Measurements from ENCODE around the gene ABCF3.

Gene ABCF3

DNA sequence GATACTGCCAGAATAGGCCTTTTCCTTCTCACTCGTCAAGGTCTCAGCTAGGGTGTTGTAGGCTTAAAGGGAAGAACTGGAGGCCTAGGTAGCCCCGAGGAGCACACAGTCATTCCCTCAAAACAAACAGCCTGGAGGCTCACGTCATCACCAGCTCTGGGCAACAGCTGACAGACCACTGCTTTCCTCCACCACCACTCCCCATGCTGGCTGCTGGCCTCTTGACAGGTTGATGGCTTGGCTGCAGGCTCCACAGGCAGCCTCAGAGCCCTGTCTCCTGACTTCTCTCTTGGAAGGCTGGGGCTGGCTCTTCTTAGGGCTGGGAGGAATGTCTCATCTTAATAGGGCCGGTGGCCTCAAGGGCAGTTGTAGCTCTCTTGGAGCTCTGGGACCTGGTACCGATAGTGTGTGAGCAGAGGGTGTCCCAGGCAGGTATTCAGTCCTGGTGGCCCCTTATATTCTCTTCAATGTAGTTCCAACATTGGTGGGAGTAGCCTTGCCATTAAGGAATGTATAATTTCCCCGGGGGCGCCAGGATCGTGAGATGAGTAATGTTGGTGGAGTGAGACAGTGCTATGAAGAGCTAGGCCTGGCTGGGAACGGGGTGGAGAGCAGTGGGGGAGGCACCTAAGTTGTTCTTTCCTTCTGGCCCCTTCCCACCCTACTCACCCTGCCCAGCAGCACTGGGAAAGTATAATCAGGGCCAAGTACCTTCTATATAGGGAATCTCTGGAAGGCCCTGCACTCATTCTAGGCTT, 17.5 kb upstream of the ABCF3 start:
- DNase-seq, result no peak

DNA sequence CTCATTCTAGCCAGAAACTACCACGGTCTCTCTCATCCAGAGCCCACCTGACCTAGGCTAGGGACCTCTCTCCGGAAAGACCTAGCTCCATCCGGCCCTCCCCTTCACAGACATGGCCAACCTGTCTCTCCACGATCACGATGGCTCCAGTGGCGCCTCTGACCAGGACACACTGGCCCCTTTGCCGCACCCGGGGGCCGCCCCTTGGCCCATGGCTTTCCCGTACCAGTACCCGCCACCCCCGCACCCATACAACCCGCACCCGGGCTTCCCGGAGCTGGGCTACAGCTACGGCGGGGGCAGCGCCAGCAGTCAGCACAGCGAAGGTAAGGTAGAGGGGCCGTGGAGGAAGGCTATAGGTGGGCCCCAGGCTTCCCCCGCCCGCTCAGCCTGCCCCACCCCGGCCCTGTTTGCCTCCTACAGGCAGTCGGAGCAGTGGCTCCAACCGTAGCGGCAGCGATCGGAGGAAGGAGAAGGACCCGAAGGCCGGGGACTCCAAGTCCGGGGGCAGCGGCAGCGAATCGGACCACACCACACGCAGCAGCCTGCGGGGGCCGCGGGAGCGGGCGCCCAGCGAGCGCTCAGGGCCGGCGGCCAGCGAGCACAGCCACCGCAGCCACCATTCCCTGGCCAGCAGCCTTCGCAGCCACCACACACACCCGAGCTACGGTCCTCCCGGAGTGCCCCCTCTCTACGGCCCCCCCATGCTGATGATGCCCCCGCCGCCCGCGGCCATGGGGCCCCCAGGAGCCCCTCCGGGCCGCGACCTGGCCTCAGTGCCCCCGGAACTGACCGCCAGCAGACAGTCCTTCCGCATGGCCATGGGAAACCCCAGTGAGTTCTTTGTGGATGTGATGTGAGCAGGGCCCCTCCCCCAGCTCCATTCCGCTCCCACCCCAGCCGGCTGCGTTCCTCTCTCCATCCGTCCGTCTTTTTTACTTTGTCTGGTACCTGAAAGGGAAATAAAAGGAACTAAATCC, 15.8 kb upstream of the ABCF3 start:
- DNase-seq, result no peak

DNA sequence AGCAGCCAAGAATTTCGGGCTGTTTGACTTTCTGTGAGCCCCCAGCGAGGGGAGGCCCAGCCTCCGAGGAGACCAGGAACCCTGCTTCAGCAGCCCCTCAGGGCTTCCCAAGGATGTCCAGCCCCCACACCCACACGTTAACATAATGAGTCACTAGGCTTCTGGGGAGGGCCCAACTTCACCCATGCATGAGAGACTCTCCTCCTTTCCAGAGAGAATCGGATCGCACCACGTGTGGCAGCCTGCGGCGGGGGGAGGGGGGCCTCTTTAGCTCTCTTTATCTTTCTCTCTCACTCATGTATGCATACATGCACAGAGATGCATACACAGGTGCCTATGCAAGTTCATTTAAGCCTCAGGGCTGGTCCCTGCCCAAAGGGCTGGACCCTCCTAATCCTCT, 14.4 kb upstream of the ABCF3 start:
- DNase-seq, result no peak

DNA sequence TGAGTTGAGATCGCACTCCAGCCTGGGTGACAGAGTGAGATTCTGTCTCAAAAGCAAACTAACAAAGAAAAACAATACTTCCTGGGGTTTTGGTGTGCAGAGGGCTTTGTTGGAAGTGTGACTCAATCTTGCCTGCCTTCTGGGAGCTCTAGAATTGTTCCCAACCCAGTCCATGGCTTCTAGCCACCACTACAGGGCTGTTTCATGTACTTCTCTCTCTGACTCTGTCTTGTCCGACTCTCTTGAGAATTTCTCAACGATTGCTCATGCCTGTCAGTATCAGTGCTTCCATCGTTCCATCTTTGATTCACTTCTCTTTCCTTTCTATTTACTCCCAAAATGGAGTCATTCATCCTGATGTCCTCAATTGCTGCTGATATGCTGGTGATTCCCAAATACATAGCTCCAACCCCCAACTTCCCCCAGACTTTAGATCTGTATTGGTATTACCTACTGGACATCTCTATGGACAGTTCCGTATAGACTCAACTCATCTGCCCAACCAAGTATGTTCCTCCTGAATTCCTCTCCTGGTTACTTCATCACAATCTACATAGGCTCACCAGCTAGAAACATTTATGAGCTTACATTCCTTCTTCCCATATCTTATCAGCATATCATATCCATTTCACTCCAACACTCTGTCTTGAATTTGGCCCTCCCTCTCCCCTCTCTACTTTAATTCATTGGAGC, 13.2 kb upstream of the ABCF3 start:
- DNase-seq, result no peak

DNA sequence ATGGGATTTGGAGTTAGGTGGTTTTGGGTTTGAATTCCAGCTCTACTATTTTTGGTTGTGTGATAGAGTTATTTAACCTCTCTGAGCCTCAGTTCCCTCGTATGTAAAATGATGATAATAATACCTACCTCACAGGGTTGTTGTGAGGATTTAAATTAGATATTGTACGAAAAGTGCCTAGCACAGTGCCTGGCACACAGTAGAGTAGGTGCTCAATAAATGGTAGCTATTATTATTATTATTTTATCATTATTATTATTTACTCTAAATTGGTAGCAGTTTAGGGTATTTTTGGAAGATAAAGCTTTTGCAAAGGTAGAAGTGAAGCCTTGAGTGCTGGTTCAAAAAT, 12.7 kb upstream of the ABCF3 start:
- DNase-seq, result no peak

DNA sequence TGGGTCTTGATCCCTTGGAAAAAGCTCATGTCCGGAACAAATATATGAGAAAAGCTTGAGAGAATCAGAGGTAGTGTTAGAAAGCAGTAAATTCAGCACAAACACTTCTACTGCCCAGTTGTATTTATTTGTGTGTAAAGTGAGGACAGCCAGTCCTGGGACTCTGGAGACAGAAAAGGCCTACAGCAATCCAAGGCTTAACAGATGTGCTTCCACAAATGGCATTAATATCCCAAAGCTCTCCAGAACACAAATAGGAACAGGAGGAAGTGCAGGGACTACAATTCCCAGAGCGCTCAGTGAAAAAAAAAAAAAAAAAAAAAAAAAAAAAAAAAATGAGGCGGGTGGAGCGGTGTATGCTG, 11.7 kb upstream of the ABCF3 start:
- DNase-seq, result no peak

DNA sequence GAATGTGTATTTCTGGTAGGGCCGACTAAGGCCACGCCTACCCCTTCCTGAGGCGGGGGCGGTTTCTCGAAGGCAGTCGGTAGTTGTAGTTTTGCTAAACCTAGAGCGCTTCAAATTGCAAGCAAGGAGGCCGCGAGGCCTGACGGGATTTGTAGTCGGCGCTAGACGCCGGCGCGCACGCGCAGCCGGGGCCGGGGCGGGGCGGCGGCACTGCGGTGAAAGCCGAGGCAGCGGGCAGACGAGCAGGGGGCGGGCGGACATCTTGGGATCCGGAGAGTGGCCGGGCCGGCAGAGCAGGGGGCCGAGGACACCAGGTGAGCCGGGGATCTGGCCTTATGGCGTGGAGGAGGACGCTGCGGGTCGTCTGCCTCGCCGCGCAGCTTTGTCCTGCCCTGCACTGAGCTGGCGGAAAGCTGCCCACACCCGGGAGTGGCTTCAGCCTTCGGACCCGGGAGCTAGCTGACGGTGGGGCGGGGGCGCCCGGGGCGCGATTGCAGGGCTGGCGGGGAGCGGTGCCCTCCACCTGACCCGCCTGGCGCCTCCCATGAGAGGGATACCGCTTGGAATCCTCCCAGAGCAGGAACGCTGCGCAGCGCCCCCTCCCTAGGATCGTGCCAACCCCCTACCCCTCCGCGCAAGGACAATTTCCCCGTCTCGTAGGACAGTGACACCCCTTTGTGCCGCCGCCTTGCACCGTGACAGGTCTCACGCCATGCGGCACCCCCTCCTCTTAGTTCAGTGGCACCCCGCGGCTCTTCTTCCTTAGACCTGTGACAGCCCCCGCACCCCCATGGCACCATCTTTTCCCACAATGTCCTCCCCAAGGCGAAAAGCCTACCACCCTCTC, 11.1 kb upstream of the ABCF3 start, which contains the start of gene AP2M1:
AP2M1 (plus strand) TSS at position 210 of the 847 bp plus-strand sequence. CDS start 2,139 bp downstream, outside the sequence.
- DNase-seq, result peak; percentile 100

DNA sequence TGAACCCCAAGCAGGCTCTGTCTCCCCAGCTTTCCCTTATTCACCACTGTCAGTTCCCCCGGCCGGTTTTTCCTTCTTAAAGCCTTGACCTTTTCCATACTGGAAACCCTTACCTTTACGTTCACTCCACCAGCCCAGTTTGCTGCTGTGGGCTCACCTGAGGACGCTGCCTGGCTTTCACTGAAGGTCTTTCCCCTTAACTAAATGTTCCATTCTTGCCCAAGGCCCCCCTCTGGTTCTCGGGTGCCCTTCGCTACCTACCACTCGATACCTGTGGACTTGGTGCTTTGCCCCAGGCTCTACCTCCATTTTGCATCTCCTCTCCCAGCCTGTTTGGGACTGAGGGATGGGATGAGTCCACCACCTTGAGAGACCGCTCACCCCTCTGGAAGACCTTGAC, 10.5 kb upstream of the ABCF3 start:
- no peak for DNase-seq

DNA sequence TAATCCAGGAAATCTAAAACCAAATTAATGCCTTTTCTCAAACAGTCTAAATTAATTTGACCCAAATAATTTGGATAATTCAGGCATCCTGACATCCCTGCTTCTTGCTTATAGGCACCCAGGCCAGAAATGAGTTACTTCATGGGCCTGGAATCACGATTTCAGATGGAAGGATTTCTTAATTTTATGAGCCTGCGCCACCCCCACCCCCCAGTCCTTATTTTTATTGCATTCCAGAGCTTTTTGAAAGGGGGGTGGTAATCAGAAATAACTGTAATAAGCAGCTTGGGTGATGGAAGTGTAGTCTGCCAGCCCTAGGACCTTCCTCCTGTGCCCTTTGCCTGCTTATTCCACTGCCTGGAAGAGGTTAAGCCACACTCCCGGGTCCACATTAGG, 10.0 kb upstream of the ABCF3 start:
- no peak for DNase-seq

DNA sequence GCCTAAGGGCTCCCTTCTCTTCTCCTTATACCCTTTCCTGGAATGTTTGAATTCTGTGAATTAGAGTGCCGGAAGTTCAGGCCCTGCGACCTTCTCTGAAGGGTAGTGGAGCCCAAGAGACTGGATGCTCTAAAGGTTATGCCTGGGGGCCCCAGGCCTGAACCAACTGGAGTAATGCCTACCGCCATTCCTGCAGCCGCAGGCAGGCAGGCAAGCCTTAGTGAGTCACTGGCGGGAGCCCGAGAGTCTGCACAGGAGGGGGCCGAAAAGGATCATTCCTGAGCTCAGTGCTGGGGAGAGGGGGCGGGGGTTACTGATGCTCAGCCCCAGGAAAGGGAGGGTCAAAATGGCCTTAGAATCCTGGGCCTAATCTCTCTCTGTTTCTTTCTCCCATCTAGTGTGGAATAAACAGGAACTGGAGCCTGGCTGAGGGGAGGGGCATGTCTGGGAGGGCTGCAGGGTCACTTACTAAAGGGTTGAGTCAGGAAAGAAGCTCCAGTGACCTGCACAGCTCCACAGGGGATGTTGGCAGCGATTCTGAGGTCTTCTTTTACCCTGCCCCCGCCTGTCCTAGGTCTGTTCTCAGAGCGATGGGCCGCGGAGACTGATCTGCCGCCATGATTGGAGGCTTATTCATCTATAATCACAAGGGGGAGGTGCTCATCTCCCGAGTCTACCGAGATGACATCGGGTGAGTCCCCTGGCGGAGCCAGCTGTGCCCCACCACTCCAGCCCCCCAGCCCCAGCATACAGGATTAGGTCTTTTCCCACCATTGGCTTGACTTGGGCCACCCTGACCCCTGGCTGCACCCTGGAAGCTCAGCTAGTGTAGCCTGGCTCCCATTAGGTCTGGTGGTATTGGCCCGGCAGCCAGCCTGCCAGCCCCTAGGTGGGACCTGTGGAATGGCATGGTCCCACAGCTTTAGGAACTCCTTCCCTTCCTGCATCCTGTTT, 9.3 kb upstream of the ABCF3 start:
- DNase-seq, result no peak

DNA sequence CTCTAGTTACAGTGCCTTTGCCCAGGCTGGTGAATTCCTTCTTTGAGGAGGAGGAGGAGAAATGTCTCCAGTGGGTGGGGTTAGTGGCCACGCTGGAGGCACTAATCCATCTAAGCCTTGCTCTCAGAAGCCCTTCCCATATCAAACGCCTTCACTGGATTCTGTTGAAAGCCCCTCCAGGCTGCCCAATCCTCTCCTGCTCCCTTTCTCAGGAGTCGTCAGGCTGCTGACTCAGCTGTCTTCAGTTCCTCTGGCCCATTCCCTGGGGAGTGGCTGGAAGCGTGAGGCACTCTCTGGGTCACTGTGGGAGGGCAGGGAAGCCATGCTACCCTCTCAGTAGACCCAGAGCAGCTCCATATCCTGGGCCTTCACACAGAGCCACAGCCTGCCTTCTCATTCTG, 8.7 kb upstream of the ABCF3 start:
- no peak for DNase-seq

DNA sequence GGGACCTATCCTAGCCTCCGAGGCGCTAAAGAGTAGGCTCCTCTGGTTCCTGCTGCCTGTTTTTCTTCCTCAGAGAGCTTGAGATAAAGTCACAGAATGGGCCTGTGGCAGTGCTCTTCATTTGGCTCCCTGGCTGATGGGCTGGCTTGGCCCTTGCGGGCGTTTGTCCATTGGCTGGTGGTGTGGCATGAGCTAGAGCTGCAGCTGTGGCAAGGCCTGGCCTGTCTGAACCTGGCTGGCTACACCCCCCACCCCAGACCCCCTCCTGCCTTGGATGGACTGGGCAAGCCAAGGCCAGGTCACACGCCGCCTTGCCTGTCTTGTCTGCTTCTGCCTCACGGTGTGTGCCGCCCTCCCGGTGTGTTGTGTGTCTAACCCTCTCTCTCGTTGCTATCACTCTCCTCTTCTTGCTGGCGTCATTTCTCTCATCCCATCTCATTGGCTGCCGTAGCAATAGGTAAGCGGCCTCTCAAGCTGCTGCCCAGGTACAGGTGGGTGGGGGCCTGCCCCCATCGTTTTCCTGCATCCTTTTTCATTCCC, 8.2 kb upstream of the ABCF3 start:
- no peak for DNase-seq

DNA sequence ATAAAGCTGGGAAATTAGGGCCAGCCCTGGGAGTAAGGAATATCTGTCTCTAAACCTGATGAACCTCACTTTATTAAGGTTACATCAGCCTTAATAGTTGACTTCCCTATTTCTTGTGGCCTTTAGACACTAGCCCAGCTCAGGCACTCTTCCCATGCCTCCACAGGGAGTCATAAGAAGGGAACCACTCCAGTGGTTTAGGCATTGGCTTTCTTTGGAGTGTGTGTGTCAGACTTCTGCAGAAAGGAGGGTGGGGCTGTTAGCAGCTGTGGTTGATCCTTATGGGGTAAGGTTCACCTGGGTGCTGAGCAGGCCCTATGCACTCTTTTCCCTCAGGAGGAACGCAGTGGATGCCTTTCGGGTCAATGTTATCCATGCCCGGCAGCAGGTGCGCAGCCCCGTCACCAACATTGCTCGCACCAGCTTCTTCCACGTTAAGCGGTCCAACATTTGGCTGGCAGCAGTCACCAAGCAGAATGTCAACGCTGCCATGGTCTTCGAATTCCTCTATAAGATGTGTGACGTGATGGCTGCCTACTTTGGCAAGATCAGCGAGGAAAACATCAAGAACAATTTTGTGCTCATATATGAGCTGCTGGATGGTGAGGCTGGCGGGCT, 7.4 kb upstream of the ABCF3 start:
- no peak for DNase-seq

DNA sequence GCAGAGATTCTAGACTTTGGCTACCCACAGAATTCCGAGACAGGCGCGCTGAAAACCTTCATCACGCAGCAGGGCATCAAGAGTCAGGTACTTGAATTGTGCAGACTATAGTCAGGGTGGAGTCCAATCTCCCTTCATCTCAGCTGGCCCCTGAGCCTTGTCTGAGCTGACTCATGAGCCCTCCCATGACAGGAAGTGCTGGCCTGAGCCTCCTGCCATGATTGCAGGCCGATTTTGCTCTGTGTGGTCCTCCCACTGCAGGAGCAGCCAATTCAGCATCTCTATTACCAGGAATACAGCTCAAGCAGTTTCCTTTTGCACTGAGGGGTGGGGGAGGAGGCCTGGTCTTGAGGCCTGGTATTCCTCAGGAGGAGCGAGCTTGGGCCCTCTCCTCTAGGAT, 5.8 kb upstream of the ABCF3 start:
- no peak for DNase-seq

DNA sequence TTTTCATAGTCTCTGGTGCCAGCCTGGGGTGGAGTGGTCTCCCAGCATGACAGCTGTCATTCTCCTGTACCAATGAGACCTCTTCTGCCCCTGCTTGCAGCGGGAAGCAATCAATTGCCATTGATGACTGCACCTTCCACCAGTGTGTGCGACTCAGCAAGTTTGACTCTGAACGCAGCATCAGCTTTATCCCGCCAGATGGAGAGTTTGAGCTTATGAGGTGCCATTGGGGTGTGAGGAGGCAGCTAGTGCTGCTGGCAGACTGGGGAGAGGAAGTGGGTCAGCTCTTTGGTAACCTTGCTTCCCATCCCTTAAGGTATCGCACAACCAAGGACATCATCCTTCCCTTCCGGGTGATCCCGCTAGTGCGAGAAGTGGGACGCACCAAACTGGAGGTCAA, 4.4 kb upstream of the ABCF3 start:
- DNase-seq, result no peak

DNA sequence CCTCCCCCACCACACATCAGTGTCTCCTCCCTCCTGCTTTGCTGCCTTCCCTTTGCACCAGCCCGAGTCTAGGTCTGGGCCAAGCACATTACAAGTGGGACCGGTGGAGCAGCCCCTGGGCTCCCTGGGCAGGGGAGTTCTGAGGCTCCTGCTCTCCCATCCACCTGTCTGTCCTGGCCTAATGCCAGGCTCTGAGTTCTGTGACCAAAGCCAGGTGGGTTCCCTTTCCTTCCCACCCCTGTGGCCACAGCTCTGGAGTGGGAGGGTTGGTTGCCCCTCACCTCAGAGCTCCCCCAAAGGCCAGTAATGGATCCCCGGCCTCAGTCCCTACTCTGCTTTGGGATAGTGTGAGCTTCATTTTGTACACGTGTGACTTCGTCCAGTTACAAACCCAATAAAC, 2.3 kb upstream of the ABCF3 start:
- DNase-seq, result peak; percentile 12

DNA sequence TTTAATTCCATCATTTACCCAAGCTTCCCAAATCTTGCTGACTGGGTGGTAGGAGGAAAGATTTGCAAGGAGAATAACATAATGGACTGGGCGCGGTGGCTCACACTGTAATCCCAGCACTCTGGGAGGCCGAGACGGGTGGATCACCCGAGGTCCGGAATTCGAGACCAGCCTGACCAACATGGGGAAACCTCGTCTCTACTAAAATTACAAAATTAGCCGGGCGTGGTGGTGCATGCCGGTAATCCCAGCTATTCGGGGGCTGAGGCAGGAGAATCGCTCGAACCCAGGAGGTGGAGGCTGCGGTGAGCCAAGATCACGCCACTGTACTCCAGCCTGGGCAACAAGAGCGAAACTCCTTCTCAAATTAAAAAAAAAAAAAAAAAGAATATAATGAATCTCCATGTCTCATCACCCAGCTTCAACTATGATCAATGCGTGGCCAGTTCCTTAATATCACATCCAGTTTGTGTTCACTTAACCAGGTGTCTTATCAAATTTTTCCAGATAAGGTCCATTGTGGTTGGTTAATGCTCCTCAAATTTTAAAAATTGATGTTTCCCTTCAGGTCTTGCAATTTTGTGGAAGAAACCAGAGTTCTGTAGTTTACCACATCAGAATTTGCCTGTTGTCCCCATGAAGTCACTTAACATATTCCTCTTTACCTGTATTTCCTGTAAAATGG, 1.3 kb upstream of the ABCF3 start:
- DNase-seq, result no peak

DNA sequence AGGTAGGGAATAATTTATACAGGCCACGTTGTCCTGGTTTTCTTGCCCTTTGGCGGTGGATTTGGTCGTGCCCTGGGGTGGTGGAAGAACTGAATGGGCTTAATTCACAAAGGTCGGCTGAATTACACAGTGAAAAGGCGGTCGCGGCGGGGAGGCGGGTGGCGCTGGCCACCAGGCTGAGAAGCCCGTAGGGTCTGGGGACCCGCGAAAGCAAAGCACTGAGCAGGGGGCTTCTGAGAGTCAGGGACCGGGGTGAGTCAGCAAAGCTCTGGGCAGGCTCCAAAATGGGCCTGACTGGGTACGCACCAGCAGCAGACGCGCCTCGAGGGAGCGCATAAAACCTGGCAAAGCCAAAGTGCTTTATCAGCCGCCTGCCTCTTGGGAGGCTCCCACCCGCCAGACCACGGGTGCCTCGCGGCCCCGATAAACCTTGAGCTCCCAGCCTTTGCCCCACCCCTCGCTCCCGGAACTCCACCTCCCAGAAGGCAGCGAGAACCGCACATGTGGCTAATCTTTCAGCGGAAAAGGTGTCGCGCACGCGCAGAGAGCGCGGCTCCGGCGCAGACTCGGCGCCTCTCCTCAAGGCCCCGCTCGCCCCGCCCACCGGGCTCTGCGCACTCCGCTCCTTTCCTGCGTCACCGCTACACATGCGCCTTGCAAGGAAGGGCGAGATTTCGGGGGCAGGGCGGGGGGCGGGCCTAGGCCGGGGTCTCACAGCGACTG, 377 bp upstream of the ABCF3 start:
- DNase-seq, result peak; percentile 100

DNA sequence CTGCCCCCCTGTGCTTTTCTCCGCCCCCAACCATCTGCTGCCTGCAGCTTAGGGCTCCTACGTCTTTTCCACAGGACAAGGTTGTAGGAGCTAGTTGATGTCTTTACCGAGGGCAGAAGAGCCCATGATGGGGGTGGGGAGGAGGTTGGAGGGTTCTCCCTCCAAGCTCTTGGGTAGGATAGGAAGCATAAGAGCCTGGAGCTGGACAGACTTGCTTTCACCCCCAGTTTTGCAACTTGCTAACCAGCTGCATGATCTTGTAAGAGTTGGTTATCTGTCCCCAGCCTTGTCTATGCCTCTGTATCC, 856 bp downstream of the ABCF3 start:
- no peak for DNase-seq

DNA sequence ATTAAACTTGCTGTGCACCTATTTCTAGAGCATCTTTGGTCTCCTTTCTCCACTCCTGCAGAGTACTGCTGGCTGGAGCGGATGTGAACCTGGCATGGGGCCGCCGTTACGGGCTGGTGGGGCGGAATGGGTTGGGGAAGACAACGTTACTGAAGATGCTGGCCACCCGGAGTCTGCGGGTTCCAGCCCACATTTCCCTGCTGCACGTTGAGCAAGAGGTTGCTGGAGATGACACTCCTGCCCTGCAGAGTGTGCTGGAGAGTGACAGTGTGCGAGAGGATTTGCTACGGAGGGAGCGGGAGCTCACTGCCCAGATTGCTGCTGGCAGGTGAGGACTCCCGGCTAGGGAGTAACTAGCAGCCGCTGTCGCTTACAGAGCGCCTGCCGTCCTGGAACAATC, 2.1 kb downstream of the ABCF3 start:
- no peak for DNase-seq

All from NCI-H1105 treated with DMSO at 0.1 percent for 48 hours (cell line).